Hepatocyte (in vitro differentiated cells): ENCODE data around the gene DPPA4.

Experiments used
- EZH2 ChIP-seq: fragments of 200-600 bp; sonication (generic); IDR thresholded peaks from 2 replicates; pipeline ENCODE4 v1.6.1; 2016; ENCODE audit warnings: antibody characterized with exemption, mild to moderate bottlenecking, borderline replicate concordance
- EZH2phosphoT487 ChIP-seq: fragments of 200-600 bp; sonication (generic); IDR thresholded peaks from one replicate; pipeline ENCODE4 v1.6.1; 2018; ENCODE audit warnings: antibody characterized with exemption, mild to moderate bottlenecking, low read depth, moderate library complexity; ENCODE audit not compliant: unreplicated experiment, severe bottlenecking
- TF ChIP-seq, protein P1 (sequence below): fragments of 200-600 bp; sonication (generic); IDR thresholded peaks from 2 replicates; pipeline ENCODE4 v1.5.1; 2016; ENCODE audit warnings: antibody characterized with exemption, mild to moderate bottlenecking; ENCODE audit not compliant: poor library complexity

DNA sequence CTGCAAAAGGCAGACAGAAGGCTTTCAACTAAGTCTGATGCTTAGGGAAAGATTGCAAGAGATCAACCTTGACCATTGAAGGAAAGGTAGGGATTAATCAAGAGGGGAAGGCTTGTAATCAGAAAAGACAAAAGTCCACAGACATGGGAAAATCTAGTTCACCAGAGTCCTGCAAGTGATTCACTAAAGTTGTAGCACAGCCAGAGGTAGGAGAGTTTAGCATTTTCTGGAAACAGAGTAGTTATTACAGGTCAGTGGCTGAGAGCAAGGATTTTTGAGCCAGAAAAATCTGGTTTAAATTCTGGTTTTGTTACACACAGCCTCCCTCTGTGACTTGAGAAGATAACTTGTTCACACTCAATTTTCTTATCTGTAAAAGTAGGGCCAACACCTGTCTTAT, 35.3 kb upstream of the DPPA4 start:
- TF ChIP-seq EZH2phosphoT487 (no peak), EZH2 (no peak)
- TF ChIP-seq, protein P1, sequence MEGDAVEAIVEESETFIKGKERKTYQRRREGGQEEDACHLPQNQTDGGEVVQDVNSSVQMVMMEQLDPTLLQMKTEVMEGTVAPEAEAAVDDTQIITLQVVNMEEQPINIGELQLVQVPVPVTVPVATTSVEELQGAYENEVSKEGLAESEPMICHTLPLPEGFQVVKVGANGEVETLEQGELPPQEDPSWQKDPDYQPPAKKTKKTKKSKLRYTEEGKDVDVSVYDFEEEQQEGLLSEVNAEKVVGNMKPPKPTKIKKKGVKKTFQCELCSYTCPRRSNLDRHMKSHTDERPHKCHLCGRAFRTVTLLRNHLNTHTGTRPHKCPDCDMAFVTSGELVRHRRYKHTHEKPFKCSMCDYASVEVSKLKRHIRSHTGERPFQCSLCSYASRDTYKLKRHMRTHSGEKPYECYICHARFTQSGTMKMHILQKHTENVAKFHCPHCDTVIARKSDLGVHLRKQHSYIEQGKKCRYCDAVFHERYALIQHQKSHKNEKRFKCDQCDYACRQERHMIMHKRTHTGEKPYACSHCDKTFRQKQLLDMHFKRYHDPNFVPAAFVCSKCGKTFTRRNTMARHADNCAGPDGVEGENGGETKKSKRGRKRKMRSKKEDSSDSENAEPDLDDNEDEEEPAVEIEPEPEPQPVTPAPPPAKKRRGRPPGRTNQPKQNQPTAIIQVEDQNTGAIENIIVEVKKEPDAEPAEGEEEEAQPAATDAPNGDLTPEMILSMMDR: no peak
